ENCODE results near the gene GLYR1. TPM values are rescaled to one million over a fixed set of nuclear protein-coding genes. Genes with fewer than 3 reads are reported as not detected.

Gene GLYR1
- total and polyA plus RNA-seq, 2 donors from 2014 or later: 47.9 to 119 TPM

- Histone ChIP-seq H3K4me1 (ENCODE audit: control insufficient read depth in 2 of 3, insufficient read depth in 2 of 3, low read depth in 1 of 3, low read length in 3 of 3) (no peaks in the 10 kb centered on the region), H3K27ac (ENCODE audit: low read depth in 2 of 2, low read length in 2 of 2) (no peak overlapping the region), H3K36me3 (ENCODE audit: control insufficient read depth in 2 of 3, insufficient read depth in 3 of 3, low read length in 3 of 3) (no peaks in the 10 kb centered on the region), H3K27me3 (ENCODE audit: control insufficient read depth, insufficient read depth, low read length) (no peaks in the 10 kb centered on the region), H3K4me3 (ENCODE audit: low read length in 3 of 3) (no peak overlapping the region), H3K9me3 (ENCODE audit: control insufficient read depth in 2 of 3, insufficient read depth in 1 of 3, low read length in 3 of 3) (no peaks in the 10 kb centered on the region), H3K9ac (ENCODE audit: low read length in 3 of 3) (no peak overlapping the region)
- FAIRE-seq: no peak
- TF ChIP-seq CTCF (IDR thresholded peaks at IDR 0.05; ENCODE audit: borderline replicate concordance, extremely low read depth, insufficient read depth): no peak
- intact Hi-C loops (cut with DNase I): no loop called here
- peak in 1 of 5 donors; percentile 15 for DNase-seq
Observed at GRCh38 chr16:4790871-4791270, 56.2 kb downstream of the GLYR1 start.

GRCh38 chr16:4790261-4790660 is 56.8 kb downstream of the GLYR1 start:
- Histone ChIP-seq H3K9ac (ENCODE audit: low read length in 3 of 3) (no peak overlapping the region), H3K27ac (ENCODE audit: low read depth in 2 of 2, low read length in 2 of 2) (no peak overlapping the region), H3K27me3 (ENCODE audit: control insufficient read depth, insufficient read depth, low read length) (no peaks in the 10 kb centered on the region), H3K4me1 (ENCODE audit: control insufficient read depth in 2 of 3, insufficient read depth in 2 of 3, low read depth in 1 of 3, low read length in 3 of 3) (no peaks in the 10 kb centered on the region), H3K9me3 (ENCODE audit: control insufficient read depth in 2 of 3, insufficient read depth in 1 of 3, low read length in 3 of 3) (no peaks in the 10 kb centered on the region), H3K36me3 (ENCODE audit: control insufficient read depth in 2 of 3, insufficient read depth in 3 of 3, low read length in 3 of 3) (no peaks in the 10 kb centered on the region), H3K4me3 (ENCODE audit: low read length in 3 of 3) (no peak overlapping the region)
- no peak for TF ChIP-seq CTCF (IDR thresholded peaks at IDR 0.05; ENCODE audit: borderline replicate concordance, extremely low read depth, insufficient read depth)
- no peak for FAIRE-seq
- DNase-seq: no peak
- intact Hi-C loops (cut with DNase I): no loop called here

- Histone ChIP-seq H3K36me3 (ENCODE audit: control insufficient read depth in 2 of 3, insufficient read depth in 3 of 3, low read length in 3 of 3) (no peaks in the 10 kb centered on the region), H3K9me3 (ENCODE audit: control insufficient read depth in 2 of 3, insufficient read depth in 1 of 3, low read length in 3 of 3) (no peaks in the 10 kb centered on the region), H3K27me3 (ENCODE audit: control insufficient read depth, insufficient read depth, low read length) (no peaks in the 10 kb centered on the region), H3K27ac (ENCODE audit: low read depth in 2 of 2, low read length in 2 of 2) (no peak overlapping the region), H3K4me1 (ENCODE audit: control insufficient read depth in 2 of 3, insufficient read depth in 2 of 3, low read depth in 1 of 3, low read length in 3 of 3) (no peaks in the 10 kb centered on the region), H3K4me3 (ENCODE audit: low read length in 3 of 3) (no peak overlapping the region), H3K9ac (ENCODE audit: low read length in 3 of 3) (no peak overlapping the region)
- intact Hi-C loops (cut with DNase I): no loop called here
- no peak for FAIRE-seq
- TF ChIP-seq CTCF (IDR thresholded peaks at IDR 0.05; ENCODE audit: borderline replicate concordance, extremely low read depth, insufficient read depth): no peak
- no peak for DNase-seq
Observed at GRCh38 chr16:4788910-4789309, 58.2 kb downstream of the GLYR1 start.

- Histone ChIP-seq H3K36me3 (ENCODE audit: control insufficient read depth in 2 of 3, insufficient read depth in 3 of 3, low read length in 3 of 3) (no peaks in the 10 kb centered on the region), H3K4me3 (ENCODE audit: low read length in 3 of 3) (no peak overlapping the region), H3K9me3 (ENCODE audit: control insufficient read depth in 2 of 3, insufficient read depth in 1 of 3, low read length in 3 of 3) (no peaks in the 10 kb centered on the region), H3K9ac (ENCODE audit: low read length in 3 of 3) (no peak overlapping the region), H3K27me3 (ENCODE audit: control insufficient read depth, insufficient read depth, low read length) (no peaks in the 10 kb centered on the region), H3K4me1 (ENCODE audit: control insufficient read depth in 2 of 3, insufficient read depth in 2 of 3, low read depth in 1 of 3, low read length in 3 of 3) (no peaks in the 10 kb centered on the region), H3K27ac (ENCODE audit: low read depth in 2 of 2, low read length in 2 of 2) (no peak overlapping the region)
- no peak for DNase-seq
- FAIRE-seq: no peak
- TF ChIP-seq CTCF (IDR thresholded peaks at IDR 0.05; ENCODE audit: borderline replicate concordance, extremely low read depth, insufficient read depth): no peak
- intact Hi-C loops (cut with DNase I): no loop called here
Observed at GRCh38 chr16:4788489-4788889, 58.6 kb downstream of the GLYR1 start.

All from kidney (tissue), 14 donors.